Measurements from ENCODE around the gene ARID1B.

Gene ARID1B

DNA sequence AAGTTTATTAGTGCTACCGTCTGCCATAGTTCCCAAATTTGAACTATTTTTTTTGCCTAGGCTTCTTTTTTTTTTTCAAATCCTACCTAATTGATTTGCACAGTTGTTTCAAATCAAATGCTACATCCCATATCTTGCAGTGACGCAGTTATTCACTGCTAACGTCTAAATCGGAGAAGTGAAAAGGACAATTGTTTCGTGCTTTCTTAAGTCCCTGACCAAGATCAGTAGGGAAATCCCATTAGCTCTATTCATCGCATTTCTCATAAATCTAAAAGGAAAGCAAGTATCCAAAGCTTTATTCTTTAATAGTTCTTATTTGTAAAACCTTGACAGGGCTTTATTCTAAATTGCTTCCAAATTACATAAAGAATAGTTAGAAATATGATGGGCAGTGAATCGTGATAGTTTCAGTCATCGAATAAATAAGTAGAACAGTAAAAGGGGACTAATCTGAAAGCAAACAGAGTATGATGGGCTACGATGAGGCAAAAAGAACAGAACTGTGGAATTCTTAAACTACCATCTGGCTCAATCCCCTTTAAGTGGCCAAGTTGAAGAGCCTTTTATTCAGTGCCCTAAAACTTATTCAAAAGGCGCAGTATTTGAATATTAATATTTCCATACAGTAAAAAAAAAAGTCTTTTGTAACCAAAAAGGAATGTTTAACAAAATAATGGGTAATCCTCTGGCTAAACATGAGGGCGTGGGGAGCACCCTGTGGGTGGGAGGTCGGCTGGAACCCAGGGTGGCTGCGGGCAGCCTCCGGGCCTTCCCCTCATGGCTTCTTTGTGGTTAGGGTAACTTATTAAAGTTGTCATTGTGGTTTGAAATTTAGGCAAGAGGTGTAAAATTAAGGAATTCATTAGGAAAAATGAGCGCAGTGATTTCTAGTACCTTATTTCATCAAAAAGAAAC, 3.0 kb upstream of the ARID1B start:
- DNase-seq (ENCODE audit: low read depth): no peak

DNA sequence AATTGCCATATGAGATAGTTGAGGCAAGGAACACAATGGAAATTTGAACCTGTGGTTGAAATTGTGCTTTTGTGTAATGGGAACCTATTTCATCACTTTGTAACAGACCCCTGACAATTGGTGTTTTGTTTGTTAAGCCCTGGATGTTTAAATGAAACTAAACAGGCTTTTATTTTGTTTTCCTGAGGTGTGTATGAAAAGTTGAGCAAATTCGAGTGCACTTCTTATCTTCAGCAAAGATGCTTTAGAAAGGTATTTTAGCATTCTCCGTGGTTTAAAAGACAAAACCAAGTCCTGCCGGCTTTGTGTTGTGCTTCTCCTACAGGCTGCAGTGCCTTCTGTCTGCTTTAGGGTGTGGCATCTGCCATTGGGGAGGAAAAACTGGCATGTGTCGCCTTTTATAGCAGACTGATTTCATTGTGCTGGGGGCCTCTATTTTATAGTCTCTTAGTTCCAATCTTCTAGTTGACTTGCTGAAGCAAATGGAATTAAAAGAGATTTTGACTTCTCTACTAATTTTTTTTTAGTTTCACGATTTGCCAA, 2.2 kb upstream of the ARID1B start:
- DNase-seq (ENCODE audit: low read depth): no peak

GRCh38 chr6:156775717-156776116, 1.5 kb upstream of the ARID1B start:
- no peak for DNase-seq (ENCODE audit: low read depth)

DNA sequence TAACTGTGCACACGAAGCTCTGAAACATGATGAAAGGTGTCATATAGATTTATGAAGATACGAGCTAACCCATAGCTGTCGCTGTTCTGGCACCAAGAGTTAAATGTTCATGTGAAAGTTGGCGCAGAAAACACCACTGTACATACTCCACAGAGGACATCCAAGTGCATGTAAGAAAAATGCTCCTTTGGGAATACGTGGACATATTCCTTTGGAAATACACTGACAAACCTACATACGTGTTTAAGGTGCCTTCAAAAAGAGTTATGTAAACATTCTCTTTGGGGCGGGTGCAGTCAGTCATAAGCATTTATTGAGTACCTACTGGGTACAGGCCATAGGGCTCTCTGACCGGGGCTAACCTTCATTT, 723 bp upstream of the ARID1B start:
- no peak for DNase-seq (ENCODE audit: low read depth)

DNA sequence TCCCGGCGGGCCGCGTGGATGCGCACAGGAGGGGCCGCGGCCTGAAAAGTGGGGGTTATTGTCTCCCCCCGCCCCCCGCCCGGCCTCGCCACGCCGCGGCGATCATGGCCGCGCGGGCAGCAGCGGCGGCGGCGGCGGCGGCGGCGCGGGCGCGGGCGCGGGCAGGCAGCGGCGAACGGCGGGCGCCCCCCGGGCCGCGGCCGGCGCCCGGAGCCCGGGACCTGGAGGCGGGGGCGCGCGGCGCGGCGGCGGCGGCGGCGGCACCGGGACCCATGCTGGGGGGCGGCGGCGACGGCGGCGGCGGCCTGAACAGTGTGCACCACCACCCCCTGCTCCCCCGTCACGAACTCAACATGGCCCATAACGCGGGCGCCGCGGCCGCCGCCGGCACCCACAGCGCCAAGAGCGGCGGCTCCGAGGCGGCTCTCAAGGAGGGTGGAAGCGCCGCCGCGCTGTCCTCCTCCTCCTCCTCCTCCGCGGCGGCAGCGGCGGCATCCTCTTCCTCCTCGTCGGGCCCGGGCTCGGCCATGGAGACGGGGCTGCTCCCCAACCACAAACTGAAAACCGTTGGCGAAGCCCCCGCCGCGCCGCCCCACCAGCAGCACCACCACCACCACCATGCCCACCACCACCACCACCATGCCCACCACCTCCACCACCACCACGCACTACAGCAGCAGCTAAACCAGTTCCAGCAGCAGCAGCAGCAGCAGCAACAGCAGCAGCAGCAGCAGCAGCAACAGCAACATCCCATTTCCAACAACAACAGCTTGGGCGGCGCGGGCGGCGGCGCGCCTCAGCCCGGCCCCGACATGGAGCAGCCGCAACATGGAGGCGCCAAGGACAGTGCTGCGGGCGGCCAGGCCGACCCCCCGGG, 637 bp downstream of the ARID1B start:
- DNase-seq (ENCODE audit: low read depth): no peak

DNA sequence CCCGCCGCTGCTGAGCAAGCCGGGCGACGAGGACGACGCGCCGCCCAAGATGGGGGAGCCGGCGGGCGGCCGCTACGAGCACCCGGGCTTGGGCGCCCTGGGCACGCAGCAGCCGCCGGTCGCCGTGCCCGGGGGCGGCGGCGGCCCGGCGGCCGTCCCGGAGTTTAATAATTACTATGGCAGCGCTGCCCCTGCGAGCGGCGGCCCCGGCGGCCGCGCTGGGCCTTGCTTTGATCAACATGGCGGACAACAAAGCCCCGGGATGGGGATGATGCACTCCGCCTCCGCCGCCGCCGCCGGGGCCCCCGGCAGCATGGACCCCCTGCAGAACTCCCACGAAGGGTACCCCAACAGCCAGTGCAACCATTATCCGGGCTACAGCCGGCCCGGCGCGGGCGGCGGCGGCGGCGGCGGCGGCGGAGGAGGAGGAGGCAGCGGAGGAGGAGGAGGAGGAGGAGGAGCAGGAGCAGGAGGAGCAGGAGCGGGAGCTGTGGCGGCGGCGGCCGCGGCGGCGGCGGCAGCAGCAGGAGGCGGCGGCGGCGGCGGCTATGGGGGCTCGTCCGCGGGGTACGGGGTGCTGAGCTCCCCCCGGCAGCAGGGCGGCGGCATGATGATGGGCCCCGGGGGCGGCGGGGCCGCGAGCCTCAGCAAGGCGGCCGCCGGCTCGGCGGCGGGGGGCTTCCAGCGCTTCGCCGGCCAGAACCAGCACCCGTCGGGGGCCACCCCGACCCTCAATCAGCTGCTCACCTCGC, 1.5 kb downstream of the ARID1B start:
- DNase-seq (ENCODE audit: low read depth): no peak

DNA sequence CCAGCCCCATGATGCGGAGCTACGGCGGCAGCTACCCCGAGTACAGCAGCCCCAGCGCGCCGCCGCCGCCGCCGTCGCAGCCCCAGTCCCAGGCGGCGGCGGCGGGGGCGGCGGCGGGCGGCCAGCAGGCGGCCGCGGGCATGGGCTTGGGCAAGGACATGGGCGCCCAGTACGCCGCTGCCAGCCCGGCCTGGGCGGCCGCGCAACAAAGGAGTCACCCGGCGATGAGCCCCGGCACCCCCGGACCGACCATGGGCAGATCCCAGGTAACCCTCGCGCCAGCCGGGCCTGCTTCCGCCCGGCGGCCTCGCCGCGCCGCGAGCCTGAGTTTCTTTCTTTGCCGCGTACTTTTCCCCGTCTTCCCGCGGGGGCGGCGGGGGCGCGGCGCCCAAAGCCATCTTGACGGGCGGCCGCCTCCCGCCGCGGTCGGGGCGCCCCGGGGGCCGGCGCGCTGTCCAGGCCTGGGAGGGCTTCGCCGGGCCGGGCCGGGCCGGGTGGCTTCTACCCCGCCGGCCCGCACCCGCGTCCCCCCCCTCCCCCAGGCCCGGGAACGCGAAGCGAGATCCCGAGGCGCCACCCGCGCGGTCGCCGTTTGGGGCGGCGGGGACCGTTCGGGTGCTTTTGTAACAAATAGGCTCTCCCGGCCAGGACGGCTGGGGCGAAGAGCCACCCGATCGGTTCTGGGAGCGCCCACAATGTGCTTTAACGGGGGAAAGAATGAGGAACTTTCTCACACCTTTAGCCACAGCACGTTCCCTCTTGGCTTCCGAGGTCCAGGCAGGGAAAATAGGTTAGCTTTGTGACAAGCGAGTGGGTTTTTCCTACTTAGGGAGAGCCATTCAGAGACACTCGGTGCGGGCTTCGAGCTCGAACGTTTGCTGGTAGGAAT, 2.3 kb downstream of the ARID1B start:
- DNase-seq (ENCODE audit: low read depth): no peak

- peak; percentile 75 for DNase-seq (ENCODE audit: low read depth)
Observed at GRCh38 chr6:156780102-156780641, 3.0 kb downstream of the ARID1B start.

DNA sequence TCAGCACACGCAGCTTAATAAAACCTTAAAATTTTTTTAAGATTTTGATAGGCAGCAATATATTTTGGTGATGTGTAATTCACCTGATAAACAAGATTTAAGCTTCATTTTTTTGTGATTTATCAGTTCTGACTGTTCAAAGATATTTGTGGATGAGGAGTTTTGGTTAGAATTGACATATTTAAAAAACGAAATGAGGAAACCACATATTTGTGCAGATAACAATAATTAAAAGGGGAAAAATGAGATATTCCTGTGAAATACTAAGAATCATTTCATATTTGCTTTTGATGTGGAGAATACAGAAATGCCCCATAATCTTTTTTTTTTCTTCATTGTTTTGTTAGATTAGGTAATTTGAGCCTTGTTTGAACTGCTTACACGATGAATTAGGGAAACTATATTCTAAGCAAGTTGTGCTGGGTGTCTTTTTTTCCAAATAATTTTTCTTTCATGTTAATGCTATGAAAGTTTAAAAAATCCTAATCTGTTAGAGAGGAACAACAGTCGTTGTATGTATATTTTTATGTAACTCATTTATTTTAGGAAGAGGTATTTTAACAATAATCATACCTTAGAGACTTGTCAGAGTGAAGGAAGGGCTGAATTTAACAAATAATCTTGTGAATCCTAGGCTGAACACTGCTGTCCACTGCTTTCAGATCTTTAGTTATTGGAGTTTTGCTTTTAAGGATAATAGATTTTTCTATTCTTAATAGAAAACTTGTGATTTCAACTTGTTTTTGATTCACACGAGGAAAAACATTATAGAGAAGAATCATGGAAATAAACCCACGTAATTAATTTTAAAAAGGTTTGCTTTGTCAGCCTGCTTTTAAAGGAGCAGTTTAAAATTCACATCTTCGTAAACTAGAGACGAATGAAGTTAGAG, 4.0 kb downstream of the ARID1B start:
- DNase-seq (ENCODE audit: low read depth): no peak

- DNase-seq (ENCODE audit: low read depth): no peak
Observed at GRCh38 chr6:156781861-156782631, 4.9 kb downstream of the ARID1B start.

DNA sequence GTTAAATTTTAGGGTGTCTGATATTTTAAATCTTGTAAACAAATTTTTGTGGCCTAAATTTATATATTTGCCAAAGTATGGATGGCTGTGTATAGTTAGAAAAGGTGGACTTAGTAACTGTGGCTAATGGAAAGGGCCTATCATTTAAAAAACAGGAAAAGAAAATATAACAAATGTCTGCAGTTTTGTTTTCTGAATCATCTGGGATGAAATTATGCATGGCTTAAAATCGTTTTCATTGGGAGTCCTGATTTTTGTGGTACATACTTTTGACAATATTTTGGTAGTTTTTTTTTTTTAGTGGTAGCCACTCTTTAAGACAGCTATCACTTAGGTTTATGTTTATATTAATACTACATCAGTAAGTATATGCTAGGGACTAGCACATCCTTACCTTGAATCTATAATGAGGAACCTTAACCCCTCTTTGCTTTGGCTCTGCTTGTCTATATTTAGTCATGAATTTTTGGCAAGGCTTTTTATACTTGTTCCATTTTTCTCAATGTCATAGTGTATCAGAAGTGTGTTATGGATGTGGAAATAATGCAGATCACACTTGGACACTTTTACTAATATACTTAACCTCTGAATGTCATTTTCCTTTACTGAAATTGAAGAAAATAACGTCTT, 5.6 kb downstream of the ARID1B start:
- no peak for DNase-seq (ENCODE audit: low read depth)

DNA sequence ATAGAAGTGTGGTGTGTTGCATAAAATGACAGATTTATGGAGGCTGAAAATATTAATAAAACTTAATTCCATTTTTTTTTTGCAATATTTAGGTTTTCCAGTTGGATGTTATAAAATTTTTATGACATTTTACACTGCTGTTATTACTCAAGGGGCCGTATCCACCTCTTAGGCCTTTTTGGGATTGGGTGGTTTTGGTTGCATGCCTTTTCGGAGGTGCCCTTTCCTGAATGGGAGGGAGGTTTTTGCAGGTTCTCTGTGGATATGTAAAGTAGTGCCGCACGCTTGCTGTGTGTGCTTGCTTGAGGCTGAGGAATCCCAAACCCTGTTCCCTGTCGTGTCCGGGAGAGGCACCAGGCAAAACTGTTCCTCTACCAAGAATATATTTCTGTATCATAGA, 6.8 kb downstream of the ARID1B start:
- no peak for DNase-seq (ENCODE audit: low read depth)

DNA sequence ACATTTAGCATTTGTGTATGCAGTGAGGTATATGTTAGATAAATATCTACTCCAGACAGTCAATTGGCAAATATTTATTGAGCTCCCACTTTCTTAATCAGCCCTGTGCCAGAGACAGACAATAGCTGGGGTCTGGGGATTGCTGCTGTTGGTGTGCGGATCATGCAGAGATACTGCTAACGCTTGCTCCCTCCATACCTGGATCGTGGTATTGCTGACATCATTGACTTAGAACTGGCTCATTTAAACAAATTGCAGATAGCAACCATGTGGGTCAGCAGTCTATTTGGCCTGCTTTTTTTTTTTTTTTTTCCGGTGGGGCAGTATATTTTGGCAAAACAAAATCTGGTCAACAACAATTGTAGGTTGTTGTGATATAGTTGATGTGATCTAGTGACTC, 9.5 kb downstream of the ARID1B start:
- DNase-seq (ENCODE audit: low read depth): no peak

GRCh38 chr6:156787569-156788492, 10.7 kb downstream of the ARID1B start:
- no peak for DNase-seq (ENCODE audit: low read depth)

- no peak for DNase-seq (ENCODE audit: low read depth)
Observed at GRCh38 chr6:156789081-156789943, 12.1 kb downstream of the ARID1B start.

- DNase-seq (ENCODE audit: low read depth): no peak
Observed at GRCh38 chr6:156790711-156791319, 13.6 kb downstream of the ARID1B start.

Measured in HS-27A (cell line).